PFSK-1 (cell line): ENCODE measurements around the gene SHD.

Source experiments
- FOXP2 ChIP-seq: optimal IDR thresholded peaks from 2 replicates; pipeline ENCODE3; 2011; ENCODE audit warnings: borderline replicate concordance, control low read depth, inconsistent platforms; ENCODE audit not compliant: insufficient read depth; ENCODE audit errors: extremely low read length, extremely low read depth
- POLR2AphosphoS5 ChIP-seq: IDR thresholded peaks from 2 replicates; pipeline ENCODE4 v1.6.1; 2012; ENCODE audit warnings: low read depth, mild to moderate bottlenecking, control low read depth, low read length, moderate library complexity
- REST ChIP-seq, 2 experiments: IDR thresholded peaks; 2 replicates each; pipeline versions ENCODE4 v1.6.1 to v1.8.0; 2011 to 2012; ENCODE audit warnings: low read depth in 2 of 2, low read length in 2 of 2, control low read depth in 1 of 2, inconsistent platforms in 1 of 2, mild to moderate bottlenecking in 1 of 2, moderate library complexity in 1 of 2; ENCODE audit not compliant: insufficient read depth in 1 of 2
- SIN3A ChIP-seq: IDR thresholded peaks from 2 replicates; pipeline ENCODE4 v1.6.1; 2012; ENCODE audit warnings: mild to moderate bottlenecking, low read length, moderate library complexity, borderline replicate concordance; ENCODE audit not compliant: insufficient read depth
- TAF1 ChIP-seq: IDR thresholded peaks from 2 replicates; pipeline ENCODE4 v1.6.1; 2012; ENCODE audit warnings: low read length, control low read depth, borderline replicate concordance; ENCODE audit not compliant: insufficient read depth

SHD gene

GRCh38 chr19:4294389-4294788, 15.3 kb downstream of the SHD start:
- TF ChIP-seq TAF1: no peak
- TF ChIP-seq POLR2AphosphoS5: no peak
- TF ChIP-seq FOXP2: no peak
- TF ChIP-seq REST (IDR thresholded peaks at IDR 0.05; ENCODE audit: insufficient read depth in 1 of 2, low read depth in 2 of 2, low read length in 2 of 2): no peak
- no peak for TF ChIP-seq SIN3A

GRCh38 chr19:4295972-4296771, 17.1 kb downstream of the SHD start:
- TF ChIP-seq TAF1 (no peak), POLR2AphosphoS5 (no peak), SIN3A (no peak), REST (IDR thresholded peaks at IDR 0.05; ENCODE audit: insufficient read depth in 1 of 2, low read depth in 2 of 2, low read length in 2 of 2) (no peak), FOXP2 (no peak)

GRCh38 chr19:4297901-4298809, 19.1 kb downstream of the SHD start:
- TF ChIP-seq SIN3A (no peak), TAF1 (no peak), REST (IDR thresholded peaks at IDR 0.05; ENCODE audit: insufficient read depth in 1 of 2, low read depth in 2 of 2, low read length in 2 of 2) (no peak), FOXP2 (no peak), POLR2AphosphoS5 (no peak)

- no peak for TF ChIP-seq TAF1
- no peak for TF ChIP-seq POLR2AphosphoS5
- no peak for TF ChIP-seq FOXP2
- no peak for TF ChIP-seq REST (IDR thresholded peaks at IDR 0.05; ENCODE audit: insufficient read depth in 1 of 2, low read depth in 2 of 2, low read length in 2 of 2)
- TF ChIP-seq SIN3A: no peak
Measured at GRCh38 chr19:4298810-4299550, 19.9 kb downstream of the SHD start.
